H1 (cell line): ENCODE measurements around the gene APBA2. TPM values are rescaled to one million over a fixed set of nuclear protein-coding genes. Genes with fewer than 3 reads are reported as not detected.

Experiments
- CTCF ChIA-PET: fragments of 300-600 bp; sonication (Branson Sonifier 250); formaldehyde crosslinking; loops from one replicate; lab custom pipeline; 2021; ENCODE audit not compliant: partially characterized antibody; lab: Charles Lee
- POLR2A ChIA-PET: fragments of 300-600 bp; sonication (Branson Sonifier 250); formaldehyde crosslinking; loops from one replicate; lab custom pipeline; 2021; ENCODE audit warnings: inconsistent platforms; ENCODE audit not compliant: partially characterized antibody; lab: Charles Lee
- DNase-seq, 2 experiments: peaks; one replicate each; pipeline versions ENCODE4 v3.0.0 to v3.0.0-alpha.2; 2010 to 2022; ENCODE audit warnings: low spot score in 2 of 2, low read depth in 1 of 2, mixed read lengths in 1 of 2
- FAIRE-seq: peaks from 2 replicates; lab custom pipeline; 2011; peaks lifted over from hg19 to GRCh38; lab: Jason Lieb, UNC
- H2AFZ ChIP-seq: 2 replicates; pipeline ENCODE4 v1.8.1; 2012; ENCODE audit warnings: low read length, inconsistent platforms
- H2AK5ac ChIP-seq: 2 replicates; pipeline ENCODE4 v1.6.1; 2013; ENCODE audit warnings: low read depth, low read length
- H2BK120ac ChIP-seq: replicated peaks from 2 replicates; pipeline ENCODE3; 2013; ENCODE audit warnings: low read depth, low read length, inconsistent platforms
- H2BK12ac ChIP-seq: 2 replicates; pipeline ENCODE4 v1.6.1; 2013; ENCODE audit warnings: low read depth, low read length
- H2BK15ac ChIP-seq: 2 replicates; pipeline ENCODE4 v1.6.1; 2013; ENCODE audit warnings: low read length
- H2BK20ac ChIP-seq: 2 replicates; pipeline ENCODE4 v1.6.1; 2013; ENCODE audit warnings: low read length
- H2BK5ac ChIP-seq: 2 replicates; pipeline ENCODE4 v1.6.1; 2013; ENCODE audit warnings: low read depth, low read length
- H3K14ac ChIP-seq: 2 replicates; pipeline ENCODE4 v1.6.1; 2013; ENCODE audit warnings: inconsistent platforms; ENCODE audit not compliant: insufficient read length
- H3K18ac ChIP-seq: 2 replicates; pipeline ENCODE4 v1.6.1; 2013; ENCODE audit warnings: low read length; ENCODE audit errors: extremely low read depth
- H3K23ac ChIP-seq: 2 replicates; pipeline ENCODE4 v1.6.1; 2013; ENCODE audit warnings: inconsistent platforms; ENCODE audit not compliant: insufficient read length
- H3K23me2 ChIP-seq: 2 replicates; pipeline ENCODE4 v1.6.1; 2013; ENCODE audit warnings: low read depth, low read length
- H3K27ac ChIP-seq: 2 replicates; pipeline ENCODE4 v1.6.1; 2011; ENCODE audit warnings: low read depth, low read length, inconsistent platforms
- H3K27me3 ChIP-seq, 4 experiments: replicated peaks in 1 of 4; 1 replicate in 1 of 4; 2 replicates in 3 of 4; pipeline versions ENCODE4 v1.6.1 to v1.8.1; 2011 to 2013; ENCODE audit warnings: low read length in 3 of 4, mild to moderate bottlenecking in 3 of 4, inconsistent platforms in 2 of 4, mixed read lengths in 2 of 4, moderate library complexity in 1 of 4; ENCODE audit not compliant: control insufficient read depth in 3 of 4, insufficient read depth in 3 of 4; ENCODE audit errors: extremely low read depth in 1 of 4
- H3K36me3 ChIP-seq, 4 experiments: 2 replicates each; pipeline versions ENCODE4 v1.6.1 to v1.8.1; 2011 to 2013; ENCODE audit warnings: mild to moderate bottlenecking in 4 of 4, low read length in 3 of 4, moderate library complexity in 2 of 4, control low read depth in 1 of 4, inconsistent platforms in 1 of 4; ENCODE audit not compliant: insufficient read depth in 4 of 4, control insufficient read depth in 2 of 4
- H3K4ac ChIP-seq: replicated peaks from 2 replicates; pipeline ENCODE3; 2013; ENCODE audit warnings: low read length, low read depth, mixed read lengths, inconsistent platforms; ENCODE audit not compliant: insufficient read length
- H3K4me1 ChIP-seq, 4 experiments: replicated peaks in 1 of 4; 1 replicate in 1 of 4; 2 replicates in 3 of 4; pipeline versions ENCODE4 v1.6.1 to v1.8.1; 2011 to 2013; ENCODE audit warnings: low read length in 3 of 4, inconsistent platforms in 2 of 4, mixed read lengths in 1 of 4; ENCODE audit not compliant: insufficient read depth in 4 of 4, control insufficient read depth in 3 of 4
- H3K4me2 ChIP-seq, 2 experiments: 2 replicates each; pipeline versions ENCODE4 v1.6.1 to v1.8.1; 2011 to 2013; ENCODE audit warnings: low read depth in 2 of 2, low read length in 2 of 2, control low read depth in 1 of 2, inconsistent platforms in 1 of 2, mild to moderate bottlenecking in 1 of 2; ENCODE audit not compliant: insufficient read depth in 1 of 2
- H3K4me3 ChIP-seq, 4 experiments: fragments of 200-600, 300-600 bp in 1 of 4; sonication (generic), shearing (Covaris generic), sonication (Bioruptor Twin) in 1 of 4; 2 replicates each; pipeline versions ENCODE4 v1.5.1 to v1.8.1; 2011 to 2016; ENCODE audit warnings: low read length in 4 of 4, low read depth in 3 of 4, control low read depth in 2 of 4, inconsistent platforms in 2 of 4, mild to moderate bottlenecking in 2 of 4, mixed read lengths in 1 of 4, moderate library complexity in 1 of 4; ENCODE audit not compliant: insufficient read depth in 2 of 4; ENCODE audit errors: extremely low read depth in 1 of 4
- H3K56ac ChIP-seq: replicated peaks from 2 replicates; pipeline ENCODE3; 2013; ENCODE audit warnings: low read depth, mild to moderate bottlenecking, mixed read lengths, low read length, inconsistent platforms; ENCODE audit not compliant: insufficient read length
- H3K79me1 ChIP-seq: 2 replicates; pipeline ENCODE4 v1.6.1; 2013; ENCODE audit warnings: low read depth, low read length, control low read depth
- H3K79me2 ChIP-seq, 2 experiments: 2 replicates each; pipeline versions ENCODE4 v1.6.1 to v1.8.1; 2012 to 2013; ENCODE audit warnings: low read length in 2 of 2, mild to moderate bottlenecking in 2 of 2, inconsistent platforms in 1 of 2; ENCODE audit not compliant: insufficient read depth in 2 of 2, control insufficient read depth in 1 of 2
- H3K9ac ChIP-seq, 4 experiments: replicated peaks in 1 of 4; 1 replicate in 1 of 4; 2 replicates in 3 of 4; pipeline versions ENCODE4 v1.6.1 to v1.8.1; 2011 to 2013; ENCODE audit warnings: low read depth in 3 of 4, low read length in 3 of 4, control low read depth in 2 of 4, mild to moderate bottlenecking in 2 of 4, moderate library complexity in 2 of 4, inconsistent platforms in 1 of 4; ENCODE audit errors: extremely low read depth in 1 of 4
- H3K9me3 ChIP-seq, 2 experiments: 2 replicates each; pipeline versions ENCODE4 v1.6.1 to v1.8.1; 2012 to 2013; ENCODE audit warnings: mild to moderate bottlenecking in 2 of 2, moderate library complexity in 2 of 2, control low read depth in 1 of 2, inconsistent platforms in 1 of 2, low read depth in 1 of 2, low read length in 1 of 2, mixed read lengths in 1 of 2; ENCODE audit not compliant: insufficient read depth in 2 of 2
- H4K20me1 ChIP-seq, 2 experiments: replicated peaks in 1 of 2; 2 replicates each; pipeline versions ENCODE3 to v1.8.1; 2011 to 2013; ENCODE audit warnings: inconsistent platforms in 2 of 2, low read length in 2 of 2, mild to moderate bottlenecking in 1 of 2; ENCODE audit not compliant: insufficient read depth in 2 of 2, control insufficient read depth in 1 of 2
- H4K5ac ChIP-seq: 2 replicates; pipeline ENCODE4 v1.6.1; 2013; ENCODE audit warnings: low read length, low read depth, mixed read lengths, inconsistent platforms; ENCODE audit not compliant: insufficient read length
- H4K8ac ChIP-seq: 2 replicates; pipeline ENCODE4 v1.8.0; 2013; ENCODE audit warnings: mild to moderate bottlenecking, moderate library complexity, low read length, inconsistent platforms; ENCODE audit not compliant: insufficient read depth; ENCODE audit errors: extremely low read depth
- H4K91ac ChIP-seq: replicated peaks from 2 replicates; pipeline ENCODE3; 2013; ENCODE audit warnings: low read length, mixed read lengths, inconsistent platforms; ENCODE audit not compliant: insufficient read length
- CBX5 ChIP-seq: fragments of 300-800, 300-1000 bp; sonication (generic); IDR thresholded peaks from 2 replicates; pipeline ENCODE4 v1.7.1; 2016; ENCODE audit warnings: antibody characterized with exemption, low read length, low read depth
- GABPA ChIP-seq: IDR thresholded peaks from 2 replicates; pipeline ENCODE4 v1.6.1; 2011; ENCODE audit warnings: mild to moderate bottlenecking, low read length, moderate library complexity, borderline replicate concordance; ENCODE audit not compliant: insufficient read depth
- JUN ChIP-seq: IDR thresholded peaks from 2 replicates; pipeline ENCODE4 v1.6.1; 2011; ENCODE audit warnings: low read depth, mild to moderate bottlenecking, improper control_type of control experiment, low read length
- NANOG ChIP-seq: IDR thresholded peaks from 2 replicates; pipeline ENCODE4 v1.6.1; 2011; ENCODE audit warnings: low read length, low read depth, mild to moderate bottlenecking, inconsistent platforms; ENCODE audit not compliant: insufficient read depth, poor library complexity, severe bottlenecking
- RAD21 ChIP-seq, 2 experiments: IDR thresholded peaks in 1 of 2; conservative IDR thresholded peaks in 1 of 2; 2 replicates each; pipeline ENCODE4 v1.6.1; 2011; ENCODE audit warnings: low read depth in 2 of 2, low read length in 2 of 2, improper control_type of control experiment in 1 of 2, inconsistent platforms in 1 of 2, mild to moderate bottlenecking in 1 of 2, moderate library complexity in 1 of 2
- RFX5 ChIP-seq: IDR thresholded peaks from 2 replicates; pipeline ENCODE4 v1.6.1; 2011; ENCODE audit warnings: low read depth, low read length, improper control_type of control experiment, borderline replicate concordance
- TAF7 ChIP-seq: optimal IDR thresholded peaks from 2 replicates; pipeline ENCODE3; 2011; ENCODE audit warnings: low read depth, mild to moderate bottlenecking, inconsistent platforms, low read length, moderate library complexity, borderline replicate concordance
- ZNF274 ChIP-seq: IDR thresholded peaks from 2 replicates; pipeline ENCODE4 v1.7.0; 2012; ENCODE audit warnings: low read length, borderline replicate concordance; ENCODE audit errors: extremely low read depth
- WGBS, 2 experiments: shearing (Covaris generic) in 1 of 2; methylation state at CpG; one replicate each; pipeline versions ENCODE4 v1.1.6 to v1.1.7; 2013 to 2015; ENCODE audit warnings: low lambda C conversion rate in 2 of 2, mixed read lengths in 2 of 2, inconsistent platforms in 1 of 2, low coverage in 1 of 2, missing lambda C conversion rate in 1 of 2; ENCODE audit not compliant: insufficient replicate concordance in 2 of 2, insufficient coverage in 1 of 2, insufficient read length in 1 of 2; ENCODE audit errors: extremely low coverage in 1 of 2, missing lambda C conversion rate in 1 of 2; 5-methylcytosine and 5-hydroxymethylcytosine counted together
- polyA plus RNA-seq, 7 experiments: library from polyadenylated mRNA; depleted of rRNA in 3 of 7; stranded (reverse) in 5 of 7; unstranded in 2 of 7; fragments of >200 nt in 5 of 7; fragments of 200-250 nt in 2 of 7; gene quantifications; 1 replicate in 5 of 7; 2 replicates in 1 of 7; 4 replicates in 1 of 7; pipeline versions ENCODE4 v1.2.1 to v1.2.3, GENCODE V29; 2011 to 2013; ENCODE audit warnings: missing spikeins in 2 of 7, mixed read lengths in 2 of 7
- total RNA-seq: library from RNA; stranded (reverse); fragmentation: NEBNext Ultra II Directional; extraction: Animal tissue kit (Norgen Biotek cat#: 25700); gene quantifications from 2 replicates; pipeline ENCODE4 v1.2.1, GENCODE V29; 2021
- TF ChIP-seq, protein P1 (sequence below): IDR thresholded peaks from 2 replicates; pipeline ENCODE4 v1.6.1; 2012; ENCODE audit warnings: low read length, inconsistent platforms
- TF ChIP-seq, protein P2 (sequence below): IDR thresholded peaks from 2 replicates; pipeline ENCODE4 v1.6.1; 2012; ENCODE audit warnings: inconsistent platforms

APBA2 gene
- total and polyA plus RNA-seq, 2 of the 8 experiments (the other 6 are each of a cell fraction or from before 2014, with no cell fraction given): 15.5 to 19.0 TPM

DNA sequence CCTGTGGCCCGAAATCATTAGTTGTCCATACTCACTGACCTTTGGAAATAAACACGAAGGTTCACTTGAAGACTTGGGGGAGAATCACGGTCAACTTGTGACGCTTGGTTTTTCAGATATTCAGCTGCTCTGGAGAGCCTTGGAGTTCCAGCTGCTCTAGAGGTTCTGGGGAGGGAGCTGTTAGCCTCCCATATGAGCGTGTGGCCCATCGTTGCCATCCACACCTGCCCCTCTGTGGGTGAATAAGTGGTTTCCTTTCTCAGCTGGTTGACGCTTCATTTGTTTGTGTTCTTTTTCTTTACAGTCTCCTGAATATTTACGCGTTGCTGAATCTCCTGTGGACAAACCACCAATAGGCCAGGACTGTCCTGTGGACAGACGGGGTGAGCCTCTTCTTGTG, 35.6 kb downstream of the APBA2 start:
- Histone ChIP-seq H2BK20ac (no peak overlapping the region), H3K14ac (no peak overlapping the region), H2BK5ac (no peak overlapping the region), H3K23ac (no peak overlapping the region), H3K36me3 (no peaks in the 10 kb centered on the region), H2BK12ac (no peak overlapping the region), H4K20me1 (no peaks in the 10 kb centered on the region), H3K79me1 (no peaks in the 10 kb centered on the region), H3K9me3 (no peaks in the 10 kb centered on the region), H3K4me2 (no peak overlapping the region), H4K8ac (no peak overlapping the region), H3K18ac (no peak overlapping the region), H3K27ac (no peak overlapping the region), H3K4me3 (no peak overlapping the region), H4K91ac (no peak overlapping the region), H3K79me2 (no peaks in the 10 kb centered on the region), H4K5ac (no peak overlapping the region), H2BK120ac (no peak overlapping the region), H3K4me1 (peaks cover 0 to 12% (median 7%) of the 10 kb centered on the region in 4 experiments; a peak in 5 of 7 replicates), H2BK15ac (no peak overlapping the region), H2AK5ac (no peak overlapping the region), H3K9ac (no peak overlapping the region), H3K56ac (no peak overlapping the region), H2AFZ (no peak overlapping the region), H3K23me2 (no peaks in the 10 kb centered on the region), H3K27me3 (no peaks in the 10 kb centered on the region), H3K4ac (no peak overlapping the region)
- 92% methylated on average over 10 of the region's 10 CpGs; no CpG with 5 or more reads in 1 of the 2 experiments for WGBS, 2 experiments
- DNase-seq: no peak
- POLR2A ChIA-PET: no interaction called here
- FAIRE-seq: no peak
- CTCF ChIA-PET: interaction anchor here (0.6 to 6.9 kb wide), 32 partner anchors 8 to 221 kb away, joined by 3 to 78 read pairs (median 4); partner anchors contain the start of gene APBA2
- TF ChIP-seq NANOG (no peak), CBX5 (no peak), TAF7 (no peak), RAD21 (IDR thresholded peaks at IDR 0.05 in 1 of 2, conservative IDR thresholded peaks at IDR 0.05 in 1 of 2; ENCODE audit: low read depth in 2 of 2, low read length in 2 of 2) (no peak), JUN (no peak), ZNF274 (no peak), RFX5 (no peak), GABPA (no peak)
- TF ChIP-seq, protein P1, sequence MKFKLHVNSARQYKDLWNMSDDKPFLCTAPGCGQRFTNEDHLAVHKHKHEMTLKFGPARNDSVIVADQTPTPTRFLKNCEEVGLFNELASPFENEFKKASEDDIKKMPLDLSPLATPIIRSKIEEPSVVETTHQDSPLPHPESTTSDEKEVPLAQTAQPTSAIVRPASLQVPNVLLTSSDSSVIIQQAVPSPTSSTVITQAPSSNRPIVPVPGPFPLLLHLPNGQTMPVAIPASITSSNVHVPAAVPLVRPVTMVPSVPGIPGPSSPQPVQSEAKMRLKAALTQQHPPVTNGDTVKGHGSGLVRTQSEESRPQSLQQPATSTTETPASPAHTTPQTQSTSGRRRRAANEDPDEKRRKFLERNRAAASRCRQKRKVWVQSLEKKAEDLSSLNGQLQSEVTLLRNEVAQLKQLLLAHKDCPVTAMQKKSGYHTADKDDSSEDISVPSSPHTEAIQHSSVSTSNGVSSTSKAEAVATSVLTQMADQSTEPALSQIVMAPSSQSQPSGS: no peak
- TF ChIP-seq, protein P2, sequence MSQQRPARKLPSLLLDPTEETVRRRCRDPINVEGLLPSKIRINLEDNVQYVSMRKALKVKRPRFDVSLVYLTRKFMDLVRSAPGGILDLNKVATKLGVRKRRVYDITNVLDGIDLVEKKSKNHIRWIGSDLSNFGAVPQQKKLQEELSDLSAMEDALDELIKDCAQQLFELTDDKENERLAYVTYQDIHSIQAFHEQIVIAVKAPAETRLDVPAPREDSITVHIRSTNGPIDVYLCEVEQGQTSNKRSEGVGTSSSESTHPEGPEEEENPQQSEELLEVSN: no peak
